Transverse colon (tissue), 4 donors: ENCODE results near the gene CAPN9.

Experiments used
- CTCF ChIP-seq, 5 experiments: fragments of 200-600 bp in 3 of 5; fragments of 450-650 bp in 2 of 5; sonication (generic) in 3 of 5; IDR thresholded peaks; 1 replicate in 2 of 5; 2 replicates in 3 of 5; pipeline ENCODE4 v1.5.1; 2016 to 2017; ENCODE audit warnings: antibody characterized with exemption in 5 of 5, inconsistent platforms in 3 of 5, mild to moderate bottlenecking in 2 of 5, moderate library complexity in 1 of 5
- EP300 ChIP-seq: sonication (generic); formaldehyde crosslinking; IDR thresholded peaks from one replicate; pipeline ENCODE4 v1.6.1; 2017; ENCODE audit warnings: antibody characterized with exemption, low read depth
- POLR2A ChIP-seq: fragments of 450-650 bp; IDR thresholded peaks from one replicate; pipeline ENCODE4 v1.6.1; 2016; ENCODE audit warnings: antibody characterized with exemption, mild to moderate bottlenecking, moderate library complexity
- POLR2AphosphoS5 ChIP-seq, 3 donors: sonication (generic); formaldehyde crosslinking; IDR thresholded peaks; one replicate each; pipeline ENCODE4 v1.6.1; 2016; ENCODE audit warnings: antibody characterized with exemption in 3 of 3

GRCh38 chr1:230706020-230706699 is 41.0 kb upstream of the CAPN9 start:
- TF ChIP-seq POLR2AphosphoS5 (IDR thresholded peaks at IDR 0.05) (no peak), CTCF (IDR thresholded peaks at IDR 0.05) (no peak), EP300 (no peak), POLR2A (no peak)
